Thyroid gland (tissue), 4 donors: ENCODE results near the gene VSTM5. TPM values are rescaled to one million over a fixed set of nuclear protein-coding genes. Genes with fewer than 3 reads are reported as not detected.
"Not testable (repeated sequence)": the region's sequence is repeated elsewhere in the genome, so short reads cannot be mapped to it uniquely, and the experiment has no call there.

Experiments
- DNase-seq, 2 donors: peaks; one replicate each; pipeline ENCODE4 v3.0.0-alpha.2; 2019
- H3K27ac ChIP-seq, 3 donors: fragments of 200-600 bp; sonication (generic); 1 replicate in 2 of 3; 2 replicates in 1 of 3; pipeline ENCODE4 v1.5.1; 2016 to 2019; ENCODE audit warnings: mild to moderate bottlenecking in 1 of 3, moderate library complexity in 1 of 3
- H3K27me3 ChIP-seq: fragments of 200-600 bp; sonication (generic); one replicate; pipeline ENCODE4 v1.5.1; 2019
- H3K36me3 ChIP-seq, 2 donors: fragments of 200-600 bp; sonication (generic); one replicate each; pipeline ENCODE4 v1.5.1; 2016 to 2019
- H3K4me1 ChIP-seq, 2 donors: fragments of 200-600 bp; sonication (generic); one replicate each; pipeline ENCODE4 v1.5.1; 2017 to 2019
- H3K4me3 ChIP-seq, 3 donors: fragments of 200-600 bp; sonication (generic); replicated peaks in 1 of 3; 1 replicate in 2 of 3; 2 replicates in 1 of 3; pipeline ENCODE4 v1.5.1; 2016; ENCODE audit warnings: mild to moderate bottlenecking in 1 of 3
- H3K9me3 ChIP-seq: fragments of 200-600 bp; sonication (generic); one replicate; pipeline ENCODE4 v1.5.1; 2017
- CTCF ChIP-seq, 6 experiments: fragments of 200-600 bp in 3 of 6; fragments of 450-650 bp in 3 of 6; sonication (generic) in 3 of 6; IDR thresholded peaks; one replicate each; pipeline ENCODE4 v1.5.1; 2016 to 2019; ENCODE audit warnings: antibody characterized with exemption in 6 of 6, mild to moderate bottlenecking in 2 of 6, inconsistent platforms in 1 of 6, moderate library complexity in 1 of 6
- POLR2A ChIP-seq, 2 donors: fragments of 450-650 bp; IDR thresholded peaks; one replicate each; pipeline ENCODE4 v1.6.1; 2017; ENCODE audit warnings: antibody characterized with exemption in 2 of 2, mild to moderate bottlenecking in 2 of 2, moderate library complexity in 1 of 2
- WGBS, 2 donors: methylation state at CpG; one replicate each; pipeline ENCODE4 v1.1.5; 2017; 5-methylcytosine and 5-hydroxymethylcytosine counted together
- intact Hi-C: fragments of 100-400 bp; cut with DNase I; formaldehyde crosslinking; loops from one replicate; pipeline ENCODE4 v1.15.1; 2023
- total RNA-seq, 4 donors: library from RNA; depleted of rRNA; stranded (reverse); fragments of >200 nt; gene quantifications; one replicate each; pipeline ENCODE4 v1.2.3, GENCODE V29; 2016

The VSTM5 gene
- total RNA-seq, 4 donors from 2014 or later: 0.67 TPM; not detected in 2

DNA sequence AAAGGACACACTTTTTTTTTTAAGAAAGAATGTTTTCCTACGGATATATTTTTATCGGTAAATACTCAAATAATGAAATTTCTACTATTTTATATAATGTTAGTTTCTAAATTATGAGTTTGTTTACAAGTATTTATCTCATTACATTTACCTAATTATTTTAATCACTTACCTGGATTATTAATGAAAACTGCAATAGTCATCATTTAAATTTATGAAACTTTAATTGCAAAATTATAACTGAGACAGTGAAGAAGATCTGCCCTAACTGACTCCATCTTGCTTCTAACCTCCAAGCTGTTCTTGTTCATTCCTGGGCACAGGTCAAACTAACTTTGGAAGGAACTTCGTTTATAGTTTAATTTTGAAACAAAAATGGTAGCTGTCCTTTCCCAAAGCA, 25.2 kb upstream of the VSTM5 start:
- Histone ChIP-seq H3K4me3 (no peak overlapping the region), H3K36me3 (no peaks in the 10 kb centered on the region), H3K27ac (no peak overlapping the region), H3K9me3 (no peaks in the 10 kb centered on the region), H3K4me1 (no peaks in the 10 kb centered on the region), H3K27me3 (no peaks in the 10 kb centered on the region)
- intact Hi-C loops: no loop called here
- no peak for TF ChIP-seq POLR2A (IDR thresholded peaks at IDR 0.05)
- no peak for TF ChIP-seq CTCF (IDR thresholded peaks at IDR 0.05)
- 90 to 95% methylated on average over 3 of the region's 3 CpGs for WGBS, 2 donors
- no peak for DNase-seq

GRCh38 chr11:93871526-93871925, 21.1 kb upstream of the VSTM5 start:
- Histone ChIP-seq H3K4me1 (no peaks in the 10 kb centered on the region), H3K27me3 (no peaks in the 10 kb centered on the region), H3K9me3 (no peaks in the 10 kb centered on the region), H3K27ac (no peak overlapping the region), H3K36me3 (no peaks in the 10 kb centered on the region), H3K4me3 (no peak overlapping the region)
- intact Hi-C loops: no loop called here
- TF ChIP-seq POLR2A (IDR thresholded peaks at IDR 0.05) (no peak), CTCF (IDR thresholded peaks at IDR 0.05) (no peak)
- DNase-seq: no peak

DNA sequence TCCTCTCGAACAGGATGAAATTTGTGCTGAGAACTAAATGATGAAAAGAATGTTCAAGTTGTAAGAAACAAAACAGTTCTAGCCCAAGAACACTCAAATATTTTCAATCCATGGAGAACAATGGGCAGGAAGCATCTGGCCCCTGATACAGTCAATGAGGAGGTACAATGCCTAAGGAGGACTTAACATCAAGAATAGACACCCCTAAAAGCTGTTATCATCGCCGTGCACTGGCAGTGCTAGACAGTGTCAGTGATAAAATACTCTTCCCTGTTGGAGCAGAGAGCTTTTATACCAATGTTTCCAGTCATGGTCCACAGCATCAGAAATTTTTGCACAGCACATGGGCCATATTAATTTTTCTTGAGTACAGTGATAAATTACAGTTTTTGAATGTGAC, 20.2 kb upstream of the VSTM5 start:
- H3K27ac ChIP-seq: no peak overlapping the region
- H3K36me3 ChIP-seq: no peaks in the 10 kb centered on the region
- DNase-seq: no peak
- intact Hi-C loops: no loop called here
- WGBS, 2 donors: 71 to 80% methylated on average over 3 of the region's 3 CpGs
- no peaks in the 10 kb centered on the region for H3K4me1 ChIP-seq
- H3K27me3 ChIP-seq: no peaks in the 10 kb centered on the region
- no peaks in the 10 kb centered on the region for H3K9me3 ChIP-seq
- H3K4me3 ChIP-seq: no peak overlapping the region
- TF ChIP-seq CTCF (IDR thresholded peaks at IDR 0.05) (no peak), POLR2A (IDR thresholded peaks at IDR 0.05) (no peak)

- Histone ChIP-seq H3K4me1 (no peaks in the 10 kb centered on the region), H3K27me3 (no peaks in the 10 kb centered on the region), H3K27ac (no peak overlapping the region), H3K4me3 (no peak overlapping the region), H3K36me3 (no peaks in the 10 kb centered on the region), H3K9me3 (no peaks in the 10 kb centered on the region)
- DNase-seq: no peak
- TF ChIP-seq POLR2A (IDR thresholded peaks at IDR 0.05) (no peak), CTCF (IDR thresholded peaks at IDR 0.05) (no peak)
- 54 to 88% methylated on average over 4 to 7 of the region's 7 CpGs for whole genome bisulfite sequencing, 2 donors
- intact Hi-C loops: no loop called here
Measured at GRCh38 chr11:93869830-93870229, 19.4 kb upstream of the VSTM5 start.

DNA sequence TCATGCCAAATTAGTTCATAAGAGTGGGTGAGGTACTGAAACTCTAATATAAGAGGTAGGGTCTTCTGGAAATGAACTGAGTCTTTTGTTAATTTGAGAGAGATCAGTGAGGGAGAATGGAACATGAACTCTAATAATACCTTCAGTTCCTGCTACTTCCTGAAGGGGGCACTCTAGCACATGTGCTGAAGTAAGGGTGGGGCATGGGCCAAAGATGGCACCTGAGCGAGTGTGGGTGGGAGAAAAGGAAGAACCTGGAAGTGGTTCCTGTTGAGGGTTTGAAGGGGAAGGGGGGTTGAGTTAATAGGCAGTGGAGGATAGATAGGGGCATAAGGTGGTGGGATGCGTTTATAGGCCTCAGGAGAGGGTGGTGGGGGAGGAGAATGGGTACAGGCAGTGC, 18.0 kb upstream of the VSTM5 start:
- 85 to 89% methylated on average over 2 of the region's 2 CpGs for WGBS, 2 donors
- H3K9me3 ChIP-seq, H3K4me3 ChIP-seq, H3K36me3 ChIP-seq, DNase-seq, intact Hi-C loops, H3K4me1 ChIP-seq, H3K27ac ChIP-seq, H3K27me3 ChIP-seq: not testable (repeated sequence)

- Histone ChIP-seq H3K36me3 (no peaks in the 10 kb centered on the region), H3K27ac (no peak overlapping the region), H3K4me3 (no peak overlapping the region), H3K9me3 (no peaks in the 10 kb centered on the region), H3K4me1 (peaks cover 0 to 10% of the 10 kb centered on the region in 2 donors), H3K27me3 (no peaks in the 10 kb centered on the region)
- no peak for TF ChIP-seq POLR2A (IDR thresholded peaks at IDR 0.05)
- TF ChIP-seq CTCF (IDR thresholded peaks at IDR 0.05): no peak
- 73 to 77% methylated on average over 4 of the region's 4 CpGs for WGBS, 2 donors
- intact Hi-C loops: no loop called here
- no peak for DNase-seq
Measured at GRCh38 chr11:93861808-93862207, 11.4 kb upstream of the VSTM5 start.
